Body of pancreas (tissue), 4 donors: Measurements from ENCODE around the gene PTTG1IP. TPM values are rescaled to one million over a fixed set of nuclear protein-coding genes. Genes with fewer than 3 reads are reported as not detected.

Source experiments
- ATAC-seq: fragments of 150-250 bp; one replicate; pipeline ENCODE4 v1.9.1; 2016
- DNase-seq, 4 donors: peaks; one replicate each; pipeline ENCODE4 v3.0.0-alpha.2; 2019
- H3K27ac ChIP-seq, 4 donors: fragments of 200-600 bp; sonication (generic); 1 replicate in 3 of 4; 2 replicates in 1 of 4; pipeline versions ENCODE4 v1.5.1 to v1.6.1; 2016 to 2019; ENCODE audit warnings: mild to moderate bottlenecking in 1 of 4, mixed read lengths in 1 of 4, moderate library complexity in 1 of 4
- H3K27me3 ChIP-seq, 2 donors: fragments of 200-600 bp; sonication (generic); one replicate each; pipeline ENCODE4 v1.6.0; 2016; ENCODE audit warnings: mild to moderate bottlenecking in 1 of 2
- H3K36me3 ChIP-seq, 2 donors: fragments of 200-600 bp; sonication (generic); replicated peaks in 1 of 2; 2 replicates each; pipeline ENCODE4 v1.5.1; 2016; ENCODE audit warnings: low read depth in 2 of 2; ENCODE audit not compliant: insufficient read depth in 1 of 2
- H3K4me1 ChIP-seq: fragments of 200-600 bp; sonication (generic); one replicate; pipeline ENCODE4 v1.6.0; 2016
- H3K4me3 ChIP-seq, 2 donors: fragments of 200-600 bp; sonication (generic); 1 replicate in 1 of 2; 2 replicates in 1 of 2; pipeline ENCODE4 v1.5.1; 2016 to 2019
- H3K9me3 ChIP-seq, 3 donors: fragments of 200-600 bp; sonication (generic); 1 replicate in 2 of 3; 2 replicates in 1 of 3; pipeline ENCODE4 v1.5.1; 2016
- POLR2A ChIP-seq, 3 donors: fragments of 450-650 bp; IDR thresholded peaks; one replicate each; pipeline ENCODE4 v1.6.1; 2016; ENCODE audit warnings: antibody characterized with exemption in 3 of 3, mild to moderate bottlenecking in 2 of 3
- WGBS, 2 donors: methylation state at CpG; one replicate each; pipeline ENCODE4 v1.1.5; 2017; 5-methylcytosine and 5-hydroxymethylcytosine counted together
- intact Hi-C: fragments of 100-400 bp; cut with DNase I; formaldehyde crosslinking; loops from one replicate; pipeline ENCODE4 v1.15.1; 2023
- total RNA-seq, 2 donors: library from RNA; depleted of rRNA; stranded (reverse); fragments of >200 nt; gene quantifications; one replicate each; pipeline ENCODE4 v1.1.0, GENCODE V29; 2016
- TF ChIP-seq, protein P1 (sequence below), 7 experiments: fragments of 450-650 bp in 4 of 7; fragments of 200-600 bp in 3 of 7; sonication (generic) in 3 of 7; IDR thresholded peaks; one replicate each; pipeline ENCODE4 v1.5.1; 2016 to 2019; ENCODE audit warnings: antibody characterized with exemption in 7 of 7

The PTTG1IP gene
- total RNA-seq, 2 donors from 2014 or later: 71.5 to 106 TPM

DNA sequence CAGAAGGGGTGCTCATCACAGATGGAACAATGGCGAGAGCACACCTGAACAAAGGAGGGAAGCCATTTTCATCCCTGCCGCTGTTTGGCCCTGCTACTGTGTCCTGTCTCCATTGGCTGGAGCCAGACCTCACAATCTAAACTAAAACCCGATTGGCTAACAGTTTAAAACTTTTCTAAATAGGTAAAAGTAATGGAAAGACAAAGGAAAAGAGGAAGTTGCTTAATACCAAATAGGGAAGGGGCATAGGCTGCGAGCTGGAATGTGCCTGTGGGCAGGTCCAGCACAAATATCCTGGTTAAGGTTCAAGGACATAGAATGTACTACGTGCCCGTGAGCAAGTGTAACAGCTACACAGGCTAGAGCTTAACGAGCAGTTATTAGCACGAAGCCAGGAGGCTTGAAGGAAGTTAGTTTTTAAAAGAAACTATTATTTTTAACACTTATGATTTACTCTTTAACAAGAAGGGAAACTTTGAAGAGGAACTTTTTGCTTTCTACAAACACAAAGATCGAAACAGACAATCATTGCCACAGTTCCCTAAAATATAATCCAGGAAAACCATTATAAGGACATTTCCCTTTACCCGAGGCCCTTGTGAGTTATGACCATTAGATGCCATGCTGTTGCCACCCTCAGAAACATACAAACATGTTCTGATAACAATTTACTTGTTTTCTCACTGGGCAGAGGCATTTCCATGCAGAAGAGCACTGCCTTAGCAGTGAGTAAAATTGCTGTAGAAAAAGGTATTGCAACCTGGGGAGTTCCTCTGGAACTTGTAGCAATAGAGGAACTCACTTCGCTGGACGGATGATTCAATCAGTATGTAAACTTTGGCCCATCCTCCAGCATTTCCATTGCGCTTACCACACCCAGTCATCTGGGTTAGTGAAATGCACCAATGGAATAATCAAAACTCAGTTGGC lies 4.8 kb upstream of the PTTG1IP start:
- intact Hi-C loops: no loop called here
- Histone ChIP-seq H3K4me3 (no peak overlapping the region), H3K27ac (peak overlapping the region in 2 of 4 donors; percentile 16 to 56), H3K36me3 (no peaks in the 10 kb centered on the region), H3K9me3 (no peaks in the 10 kb centered on the region), H3K27me3 (no peaks in the 10 kb centered on the region), H3K4me1 (peaks cover 27% of the 10 kb centered on the region)
- peak in 1 of 3 donors; percentile 5 for TF ChIP-seq POLR2A (IDR thresholded peaks at IDR 0.05)
- TF ChIP-seq, protein P1, sequence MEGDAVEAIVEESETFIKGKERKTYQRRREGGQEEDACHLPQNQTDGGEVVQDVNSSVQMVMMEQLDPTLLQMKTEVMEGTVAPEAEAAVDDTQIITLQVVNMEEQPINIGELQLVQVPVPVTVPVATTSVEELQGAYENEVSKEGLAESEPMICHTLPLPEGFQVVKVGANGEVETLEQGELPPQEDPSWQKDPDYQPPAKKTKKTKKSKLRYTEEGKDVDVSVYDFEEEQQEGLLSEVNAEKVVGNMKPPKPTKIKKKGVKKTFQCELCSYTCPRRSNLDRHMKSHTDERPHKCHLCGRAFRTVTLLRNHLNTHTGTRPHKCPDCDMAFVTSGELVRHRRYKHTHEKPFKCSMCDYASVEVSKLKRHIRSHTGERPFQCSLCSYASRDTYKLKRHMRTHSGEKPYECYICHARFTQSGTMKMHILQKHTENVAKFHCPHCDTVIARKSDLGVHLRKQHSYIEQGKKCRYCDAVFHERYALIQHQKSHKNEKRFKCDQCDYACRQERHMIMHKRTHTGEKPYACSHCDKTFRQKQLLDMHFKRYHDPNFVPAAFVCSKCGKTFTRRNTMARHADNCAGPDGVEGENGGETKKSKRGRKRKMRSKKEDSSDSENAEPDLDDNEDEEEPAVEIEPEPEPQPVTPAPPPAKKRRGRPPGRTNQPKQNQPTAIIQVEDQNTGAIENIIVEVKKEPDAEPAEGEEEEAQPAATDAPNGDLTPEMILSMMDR (IDR thresholded peaks at IDR 0.05): no peak
- DNase-seq (peak in 1 of 4 donors; percentile 53), ATAC-seq (no peak)
- WGBS, 2 donors: 35 to 42% methylated on average over 13 of the region's 13 CpGs

DNA sequence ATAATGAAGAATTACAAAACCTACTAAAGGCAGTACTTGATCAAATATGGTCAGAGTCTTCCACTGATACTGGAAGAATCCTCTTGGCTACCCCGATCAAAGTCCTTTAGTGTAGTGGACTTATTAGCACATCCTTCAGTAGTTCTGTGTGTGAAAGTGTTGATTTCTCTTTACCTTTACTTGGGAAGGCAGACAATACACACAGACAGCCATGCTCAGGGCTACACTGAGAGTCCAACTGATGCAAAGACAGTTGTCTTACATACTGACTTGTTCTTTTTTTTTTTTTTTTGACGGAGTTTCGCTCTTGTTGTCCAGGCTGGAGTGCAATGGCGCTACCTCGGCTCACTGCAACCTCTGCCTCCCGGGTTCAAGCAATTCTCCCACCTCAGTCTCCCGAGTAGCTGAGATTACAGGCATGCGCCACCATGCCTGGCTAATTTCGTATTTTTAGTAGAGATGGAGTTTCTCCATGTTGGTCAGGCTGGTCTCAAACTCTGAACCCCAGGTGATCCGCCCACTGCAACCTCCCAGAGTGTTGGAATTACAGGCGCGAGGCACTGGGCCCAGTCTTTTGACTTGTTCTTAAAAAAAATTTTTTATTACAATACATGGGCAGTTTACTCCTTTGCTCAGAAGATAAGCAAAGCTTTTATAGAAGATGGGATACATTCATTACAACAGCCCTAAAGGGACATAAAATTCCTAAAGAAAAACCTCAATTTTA lies 3.5 kb upstream of the PTTG1IP start:
- H3K27ac ChIP-seq: no peak overlapping the region
- intact Hi-C loops: no loop called here
- ATAC-seq: no peak
- no peaks in the 10 kb centered on the region for H3K9me3 ChIP-seq
- no peak for DNase-seq
- no peak overlapping the region for H3K4me3 ChIP-seq
- TF ChIP-seq, protein P1 (IDR thresholded peaks at IDR 0.05): no peak
- TF ChIP-seq POLR2A (IDR thresholded peaks at IDR 0.05): no peak
- H3K36me3 ChIP-seq: no peaks in the 10 kb centered on the region
- WGBS, 2 donors: 86 to 91% methylated on average over 12 of the region's 12 CpGs
- H3K4me1 ChIP-seq: peaks cover 32% of the 10 kb centered on the region
- no peaks in the 10 kb centered on the region for H3K27me3 ChIP-seq

DNA sequence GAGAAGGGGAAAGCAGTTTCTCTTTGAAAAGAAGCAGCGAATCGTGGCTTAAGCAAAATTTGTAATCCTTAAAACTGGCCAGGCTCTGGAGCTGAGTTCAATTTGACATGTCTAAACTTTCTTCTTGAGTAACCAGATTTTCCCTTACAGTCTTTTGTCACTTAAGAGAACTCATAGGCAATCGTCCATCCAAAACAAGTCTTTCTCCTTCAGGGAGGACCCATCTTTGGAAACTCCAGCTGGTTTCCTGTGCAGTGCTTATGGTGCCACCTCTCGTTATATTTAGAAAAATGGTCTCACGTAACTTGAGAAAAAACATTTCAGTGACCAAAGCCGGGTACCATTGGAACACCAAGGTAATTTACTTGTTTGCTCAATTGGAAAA lies 1.8 kb upstream of the PTTG1IP start:
- Histone ChIP-seq H3K27me3 (no peaks in the 10 kb centered on the region), H3K27ac (peak overlapping the region in 3 of 4 donors; percentile 83 to 85 (median 84)), H3K9me3 (no peaks in the 10 kb centered on the region), H3K36me3 (no peaks in the 10 kb centered on the region), H3K4me1 (peaks cover 40% of the 10 kb centered on the region), H3K4me3 (no peak overlapping the region)
- ATAC-seq (no peak), DNase-seq (no peak)
- intact Hi-C loops: no loop called here
- TF ChIP-seq, protein P1 (IDR thresholded peaks at IDR 0.05): peak in 1 of 7 experiments; percentile 4
- no peak for TF ChIP-seq POLR2A (IDR thresholded peaks at IDR 0.05)
- WGBS, 2 donors: 18 to 27% methylated on average over 6 of the region's 6 CpGs

DNA sequence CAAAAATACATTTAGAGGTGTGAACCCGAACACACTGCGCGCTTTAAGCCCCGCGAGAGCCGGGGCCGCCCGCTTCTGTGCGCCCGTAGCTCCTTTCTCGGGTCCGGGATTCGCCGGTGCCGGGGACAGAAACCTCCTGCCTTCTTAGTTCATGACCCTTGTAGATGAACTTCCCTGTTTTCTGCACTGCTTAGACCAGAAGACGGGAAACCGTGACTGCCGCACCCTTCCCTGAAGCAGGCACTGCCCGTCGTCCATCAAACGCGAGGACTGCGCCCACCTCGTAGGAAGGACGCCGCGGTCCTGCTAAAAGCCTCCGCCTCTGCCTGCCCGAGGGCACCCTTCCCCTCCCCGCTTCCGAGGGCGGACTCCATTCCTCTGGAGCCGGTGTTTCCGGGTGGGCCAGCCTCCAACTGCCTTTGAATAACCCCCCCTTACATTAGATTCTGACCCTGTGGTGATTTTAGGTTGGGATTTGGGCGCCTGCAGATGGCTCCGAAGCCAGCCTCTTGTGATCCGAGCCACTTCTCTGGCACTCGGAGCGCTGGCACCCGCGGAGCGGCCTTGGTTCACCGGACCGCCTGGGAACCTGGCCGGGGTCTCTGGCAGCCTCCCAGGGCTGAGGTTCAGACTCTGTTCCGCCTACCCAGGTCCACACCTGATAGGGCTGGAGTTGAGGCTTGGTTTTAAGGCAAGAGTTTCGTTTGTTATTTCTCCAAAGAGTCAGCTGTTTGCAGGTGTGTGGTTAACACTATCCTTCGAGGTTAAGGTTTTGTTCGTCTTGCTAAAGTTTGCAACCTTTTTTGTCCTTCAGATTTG lies 1.2 kb upstream of the PTTG1IP start:
- WGBS, 2 donors: 18 to 23% methylated on average over 29 to 48 of the region's 49 CpGs
- peak; percentile 12 for ATAC-seq
- Histone ChIP-seq H3K4me3 (peak overlapping the region in 1 of 2 donors; percentile 74), H3K9me3 (no peaks in the 10 kb centered on the region), H3K27ac (peak overlapping the region; percentile 48 to 85 (median 84)), H3K4me1 (peaks cover 46% of the 10 kb centered on the region), H3K36me3 (no peaks in the 10 kb centered on the region), H3K27me3 (no peaks in the 10 kb centered on the region)
- DNase-seq: peak; percentile 62 to 82 (median 67)
- intact Hi-C loops: no loop called here
- TF ChIP-seq POLR2A (IDR thresholded peaks at IDR 0.05): peak in 2 of 3 donors; percentile 32 to 33
- TF ChIP-seq, protein P1 (IDR thresholded peaks at IDR 0.05): no peak
